Stimulated activated CD4-positive, alpha-beta T cell treated with anti-CD3 and anti-CD28 coated beads, TNF-alpha, amount 100 ng/mL, for 48 hours (primary cell): ENCODE data around the gene KBTBD2.
"Not testable (repeated sequence)": the region's sequence is repeated elsewhere in the genome, so short reads cannot be mapped to it uniquely, and the experiment has no call there.

ENCODE experiments used
- DNase-seq, 3 donors: peaks; one replicate each; pipeline ENCODE4 v3.0.0-alpha.2; 2020; ENCODE audit warnings: low read depth in 3 of 3

KBTBD2 gene

DNA sequence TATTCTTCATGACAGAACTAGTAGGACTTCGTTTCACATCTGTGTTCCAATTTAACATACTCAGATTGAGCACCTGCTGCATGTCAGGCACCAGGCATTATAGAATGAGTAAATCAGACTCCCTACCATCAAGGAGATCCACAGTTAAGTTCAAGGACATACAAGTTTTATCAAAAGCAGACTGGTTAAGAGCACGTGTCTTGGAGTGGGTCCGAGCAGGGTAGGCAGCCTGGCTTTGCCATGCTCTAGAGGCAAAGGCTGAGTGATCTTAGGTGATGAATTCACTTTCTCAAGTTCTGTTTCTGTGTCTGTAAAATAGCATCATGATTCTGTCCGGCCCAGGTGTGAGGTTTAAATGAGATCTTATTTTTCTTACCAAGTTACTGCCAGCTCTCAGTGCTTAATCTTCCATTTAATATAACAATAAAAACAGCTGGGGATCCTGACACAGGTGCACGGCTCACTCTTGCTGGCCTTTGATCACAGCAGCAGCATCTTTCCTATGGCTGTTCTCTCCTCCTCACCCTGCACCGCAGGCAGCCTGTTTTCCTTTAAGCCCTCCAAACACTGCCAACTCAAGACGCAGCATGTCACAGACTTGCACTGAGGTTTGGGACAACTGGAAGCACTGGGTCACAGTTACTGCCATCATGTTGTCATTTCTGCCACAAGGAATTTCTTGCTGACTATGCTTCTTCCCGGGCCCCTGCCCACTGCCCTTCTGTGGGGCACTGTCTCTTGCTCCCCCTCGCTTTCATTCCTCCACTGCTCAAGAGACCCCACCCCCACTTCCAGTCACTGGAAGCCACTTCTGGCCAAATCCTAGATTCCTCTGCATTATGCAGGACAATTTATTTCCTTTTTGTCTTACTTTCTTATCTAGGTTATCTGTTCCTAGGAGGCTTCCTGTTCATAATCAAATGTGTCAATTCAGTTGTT lies 35.5 kb downstream of the KBTBD2 start:
- DNase-seq: not testable (repeated sequence)

DNA sequence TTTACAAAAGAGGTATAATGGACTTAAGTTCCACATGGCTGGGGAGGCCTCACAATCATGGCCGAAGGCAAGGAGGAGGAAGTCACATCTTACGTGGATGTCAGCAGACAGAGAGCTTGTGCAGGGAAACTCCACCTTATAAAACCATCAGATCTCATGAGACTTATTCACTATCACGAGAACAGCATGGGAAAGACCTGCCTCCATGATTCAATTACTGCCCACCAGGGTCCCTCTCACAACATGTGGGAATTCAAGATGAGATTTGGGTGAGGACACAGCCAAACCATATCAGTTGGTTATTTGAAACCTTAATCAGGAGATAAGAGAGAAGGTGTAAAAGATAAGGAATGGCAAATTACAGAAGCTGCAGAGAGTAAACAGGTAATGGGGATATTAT lies 40.9 kb downstream of the KBTBD2 start:
- not testable (repeated sequence) for DNase-seq

DNA sequence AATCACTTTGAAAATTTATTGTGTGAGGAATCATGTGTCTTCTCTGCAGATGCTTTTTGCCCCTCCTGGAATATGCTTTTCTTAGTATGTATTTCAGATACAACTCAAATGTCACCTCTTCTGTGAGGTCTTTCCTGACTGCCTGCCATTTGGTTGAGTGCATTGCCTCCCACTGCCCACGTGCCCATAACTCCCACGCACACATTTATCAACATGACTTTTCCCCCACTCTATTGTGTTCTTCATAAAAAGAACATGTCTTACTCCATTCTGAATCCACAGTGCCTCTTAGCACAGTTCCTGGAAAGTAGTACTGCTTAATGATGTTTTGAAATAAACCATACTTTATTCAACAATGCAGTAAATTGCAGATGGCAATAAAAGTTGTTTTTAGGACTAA lies 42.9 kb downstream of the KBTBD2 start:
- not testable (repeated sequence) for DNase-seq

DNA sequence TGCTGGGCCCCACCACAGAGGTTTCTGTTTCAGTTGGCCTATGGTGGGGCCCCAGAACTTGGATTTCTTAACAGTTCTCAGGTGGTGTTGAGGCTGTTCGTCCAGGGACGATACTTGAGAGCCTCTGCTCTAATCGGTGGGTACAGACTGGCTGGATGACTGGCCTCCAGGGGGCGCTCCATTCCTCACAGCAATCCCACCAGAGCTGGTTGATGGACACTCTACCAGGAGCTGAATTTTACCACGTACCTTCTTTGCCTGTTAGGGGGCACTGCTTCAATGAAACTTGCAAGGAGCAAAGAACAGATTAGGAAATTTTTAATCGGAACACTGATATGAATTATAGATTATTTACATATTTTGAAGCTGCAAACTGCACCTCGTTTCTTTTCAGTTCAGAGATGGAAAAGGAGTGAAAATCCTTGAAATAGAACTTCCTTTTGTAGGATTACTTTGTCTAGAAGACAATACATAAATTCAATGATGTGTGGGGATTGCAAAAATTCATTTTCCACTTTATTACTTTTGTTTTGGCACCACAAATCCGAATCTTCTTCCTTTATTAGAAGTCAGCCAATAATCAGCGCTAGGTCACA lies 44.8 kb downstream of the KBTBD2 start:
- peak; percentile 77 to 91 (median 87) for DNase-seq

DNA sequence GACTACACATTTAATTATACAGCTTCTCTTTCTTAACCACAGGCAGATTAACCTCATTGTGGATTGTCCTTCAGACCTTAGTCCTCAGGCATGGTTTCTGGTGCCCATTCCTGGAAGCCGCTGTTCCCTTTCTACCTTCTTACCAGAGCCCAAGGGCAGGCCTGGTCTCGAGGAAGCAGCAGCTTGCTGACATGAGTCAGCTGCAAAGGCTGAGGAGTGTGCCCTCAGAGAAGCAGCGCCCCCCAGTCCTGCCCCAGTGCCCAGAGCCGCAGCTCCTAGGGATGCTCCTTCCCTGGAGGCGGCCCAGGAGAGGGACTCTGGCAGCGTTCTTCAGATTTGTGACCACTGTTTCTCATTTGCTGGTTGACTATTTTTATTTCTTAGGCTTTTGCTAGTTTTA lies 46.8 kb downstream of the KBTBD2 start:
- not testable (repeated sequence) for DNase-seq

DNA sequence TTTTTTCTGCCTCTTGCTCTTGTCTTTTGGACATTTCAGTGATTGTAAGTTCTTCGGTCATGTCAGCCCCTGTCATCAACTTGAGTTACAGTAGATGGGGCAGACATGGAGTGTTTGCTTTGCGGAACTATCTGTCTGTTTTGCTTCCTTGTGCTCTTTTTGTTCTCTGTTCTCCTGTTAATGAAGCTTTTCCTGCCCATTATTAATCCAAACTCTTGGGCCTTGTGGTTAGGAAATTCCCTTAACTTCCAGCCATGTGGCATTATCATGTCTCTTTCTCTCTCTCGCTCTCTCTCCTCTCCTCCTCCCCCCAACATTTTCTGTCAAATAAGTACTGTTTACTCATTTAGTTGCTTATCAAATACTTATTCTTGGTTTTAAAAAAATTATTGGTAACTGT lies 47.8 kb downstream of the KBTBD2 start:
- DNase-seq: not testable (repeated sequence)

DNA sequence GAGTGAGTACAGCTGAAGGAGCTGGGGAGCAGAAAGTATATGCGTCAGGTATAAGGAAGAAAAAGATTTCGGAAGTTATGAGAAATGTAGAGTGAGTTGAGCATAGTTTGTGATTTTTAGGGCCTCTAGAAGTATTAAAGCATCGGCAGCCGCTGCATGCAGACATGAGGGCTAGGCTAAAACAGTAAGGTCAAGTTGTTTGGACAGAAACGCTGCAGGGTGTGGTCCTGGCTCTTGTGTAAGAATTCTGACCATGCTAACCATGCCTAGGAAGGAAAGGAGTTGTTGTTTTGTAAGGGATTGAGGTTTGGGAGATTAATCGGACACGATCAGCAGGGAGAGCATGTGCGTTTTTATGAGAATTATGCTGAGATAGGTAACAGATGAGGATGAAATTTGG lies 51.7 kb downstream of the KBTBD2 start:
- DNase-seq: not testable (repeated sequence)

DNA sequence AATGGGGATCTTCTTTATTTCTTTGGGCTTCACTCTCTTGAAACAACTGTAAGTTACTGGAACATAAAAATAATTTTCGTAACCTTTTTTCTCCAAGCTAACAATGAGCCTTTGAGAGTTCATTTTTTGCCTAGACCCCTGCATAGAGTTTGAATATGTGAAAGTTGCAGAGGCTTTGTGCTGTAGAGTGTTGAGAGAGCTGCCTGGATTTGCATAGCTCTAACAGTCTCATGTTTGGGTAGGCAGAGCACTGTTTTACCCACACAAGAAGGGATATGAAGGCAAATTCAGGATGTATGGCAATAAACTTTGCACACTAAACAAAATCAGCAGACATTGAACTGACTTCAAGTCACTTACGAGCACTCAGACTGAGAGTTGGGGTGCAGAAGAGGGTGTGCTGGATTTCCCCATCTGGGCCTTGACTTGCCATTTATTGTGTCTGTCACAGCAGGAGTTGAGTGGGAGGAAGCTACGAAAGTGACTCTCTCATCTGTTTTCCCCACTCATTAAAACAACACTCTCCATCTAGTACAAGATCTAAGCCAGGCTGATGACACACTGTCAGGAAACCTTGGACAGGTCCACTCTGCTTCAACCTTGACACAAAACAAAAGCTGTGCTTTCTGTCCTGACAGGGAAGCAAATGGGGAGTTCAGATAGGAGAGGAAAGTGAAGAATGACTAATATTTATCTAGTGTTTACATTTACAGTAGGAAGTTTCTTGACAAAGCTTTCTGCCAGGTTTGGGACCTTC lies 62.4 kb downstream of the KBTBD2 start:
- not testable (repeated sequence) for DNase-seq
